ENCODE measurements around the gene RAI2.

The RAI2 gene

GRCh38 chrX:17779434-17779833 is 81.7 kb downstream of the RAI2 start:
- TF ChIP-seq CTCF (IDR thresholded peaks at IDR 0.05; ENCODE audit: low read depth, low read length, missing control alignments) = no peak
- no peak for DNase-seq (ENCODE audit: extremely low read depth, low read depth)
- no peak overlapping the region for H3K4me3 ChIP-seq (replicated peaks; ENCODE audit: low read depth, low read length)

GRCh38 chrX:17778997-17779396 is 82.1 kb downstream of the RAI2 start:
- no peak overlapping the region for H3K4me3 ChIP-seq (replicated peaks; ENCODE audit: low read depth, low read length)
- no peak for TF ChIP-seq CTCF (IDR thresholded peaks at IDR 0.05; ENCODE audit: low read depth, low read length, missing control alignments)

GRCh38 chrX:17774053-17774452 is 87.0 kb downstream of the RAI2 start:
- no peak for TF ChIP-seq CTCF (IDR thresholded peaks at IDR 0.05; ENCODE audit: low read depth, low read length, missing control alignments)
- no peak for DNase-seq (ENCODE audit: extremely low read depth, low read depth)
- no peak overlapping the region for H3K4me3 ChIP-seq (replicated peaks; ENCODE audit: low read depth, low read length)

More at GRCh38 chrX:17778997-17779396, 82.1 kb downstream of the RAI2 start:
- DNase-seq (ENCODE audit: extremely low read depth, low read depth) = no peak

GRCh38 chrX:17773221-17773876 is 87.7 kb downstream of the RAI2 start:
- no peak for DNase-seq (ENCODE audit: extremely low read depth, low read depth)
- TF ChIP-seq CTCF (IDR thresholded peaks at IDR 0.05; ENCODE audit: low read depth, low read length, missing control alignments) = no peak
- H3K4me3 ChIP-seq (replicated peaks; ENCODE audit: low read depth, low read length) = no peak overlapping the region

- no peak overlapping the region for H3K4me3 ChIP-seq (replicated peaks; ENCODE audit: low read depth, low read length)
- DNase-seq (ENCODE audit: extremely low read depth, low read depth) = no peak
- TF ChIP-seq CTCF (IDR thresholded peaks at IDR 0.05; ENCODE audit: low read depth, low read length, missing control alignments) = no peak
Measured at GRCh38 chrX:17769701-17770269, 91.3 kb downstream of the RAI2 start.

- TF ChIP-seq CTCF (IDR thresholded peaks at IDR 0.05; ENCODE audit: low read depth, low read length, missing control alignments) = no peak
- no peak for DNase-seq (ENCODE audit: extremely low read depth, low read depth)
- no peak overlapping the region for H3K4me3 ChIP-seq (replicated peaks; ENCODE audit: low read depth, low read length)
Measured at GRCh38 chrX:17768997-17769396, 92.1 kb downstream of the RAI2 start.

Data from HFF-Myc (cell line).